Mesothelial cell of epicardium (in vitro differentiated cells): Measurements from ENCODE around the gene APRT. TPM values are rescaled to one million over a fixed set of nuclear protein-coding genes. Genes with fewer than 3 reads are reported as not detected.

Experiments used
- DNase-seq, 2 experiments: peaks; one replicate each; pipeline ENCODE4 v3.0.0; 2021; ENCODE audit warnings: low spot score in 2 of 2; ENCODE audit not compliant: unreplicated experiment in 2 of 2
- H3K27ac Mint-ChIP-seq: 2 replicates; pipeline ENCODE4 v1.8.0; 2021; ENCODE audit warnings: mixed read lengths
- H3K27me3 Mint-ChIP-seq: 2 replicates; pipeline ENCODE4 v1.8.0; 2021; ENCODE audit warnings: low read depth, mixed read lengths
- H3K36me3 Mint-ChIP-seq: 2 replicates; pipeline ENCODE4 v1.8.0; 2021; ENCODE audit warnings: mixed read lengths
- H3K4me1 Mint-ChIP-seq: 2 replicates; pipeline ENCODE4 v1.8.0; 2021; ENCODE audit warnings: mixed read lengths
- H3K4me3 Mint-ChIP-seq: 2 replicates; pipeline ENCODE4 v1.8.0; 2021; ENCODE audit warnings: mild to moderate bottlenecking, moderate library complexity, mixed read lengths
- H3K9me3 Mint-ChIP-seq: 2 replicates; pipeline ENCODE4 v1.8.0; 2021; ENCODE audit warnings: mixed read lengths
- CTCF ChIP-seq: fragments of 200-600 bp; sonication (generic); IDR thresholded peaks from one replicate; pipeline ENCODE4 v1.5.0; 2021; ENCODE audit warnings: antibody characterized with exemption; ENCODE audit not compliant: unreplicated experiment
- total RNA-seq: library from RNA; stranded (reverse); gene quantifications from 3 replicates; pipeline ENCODE4 v1.2.1, GENCODE V29; 2021

APRT gene
- total RNA-seq, 1 donor from 2014 or later = 96.2 TPM

GRCh38 chr16:88780142-88781062 is 31.3 kb downstream of the APRT start:
- DNase-seq = no peak
- no peak for TF ChIP-seq CTCF
- Mint-ChIP-seq H3K27ac (peak overlapping the region; percentile 25), H3K36me3 (no peaks in the 10 kb centered on the region), H3K4me3 (no peak overlapping the region), H3K9me3 (no peaks in the 10 kb centered on the region), H3K27me3 (no peaks in the 10 kb centered on the region), H3K4me1 (peaks cover 39% of the 10 kb centered on the region)

GRCh38 chr16:88779406-88780141 is 32.2 kb downstream of the APRT start:
- H3K9me3 Mint-ChIP-seq = no peaks in the 10 kb centered on the region
- H3K4me1 Mint-ChIP-seq = peaks cover 39% of the 10 kb centered on the region
- no peak overlapping the region for H3K4me3 Mint-ChIP-seq
- peak overlapping the region; percentile 21 for H3K27ac Mint-ChIP-seq
- no peak for DNase-seq
- TF ChIP-seq CTCF = no peak
- H3K27me3 Mint-ChIP-seq = no peaks in the 10 kb centered on the region
- H3K36me3 Mint-ChIP-seq = no peaks in the 10 kb centered on the region

GRCh38 chr16:88778541-88779065 is 33.1 kb downstream of the APRT start:
- Mint-ChIP-seq H3K36me3 (no peaks in the 10 kb centered on the region), H3K27me3 (no peaks in the 10 kb centered on the region), H3K9me3 (no peaks in the 10 kb centered on the region)

GRCh38 chr16:88778271-88778525 is 33.5 kb downstream of the APRT start:
- H3K9me3 Mint-ChIP-seq = no peaks in the 10 kb centered on the region
- DNase-seq = no peak
- no peak overlapping the region for H3K27ac Mint-ChIP-seq
- no peaks in the 10 kb centered on the region for H3K27me3 Mint-ChIP-seq
- TF ChIP-seq CTCF = no peak
- peaks cover 41% of the 10 kb centered on the region for H3K4me1 Mint-ChIP-seq
- H3K36me3 Mint-ChIP-seq = no peaks in the 10 kb centered on the region
- no peak overlapping the region for H3K4me3 Mint-ChIP-seq

More at GRCh38 chr16:88778541-88779065, 33.1 kb downstream of the APRT start:
- Mint-ChIP-seq H3K27ac (no peak overlapping the region), H3K4me3 (no peak overlapping the region), H3K4me1 (peaks cover 43% of the 10 kb centered on the region)
- TF ChIP-seq CTCF = no peak
- no peak for DNase-seq

GRCh38 chr16:88777471-88778270 is 34.1 kb downstream of the APRT start:
- peaks cover 41% of the 10 kb centered on the region for H3K4me1 Mint-ChIP-seq
- no peak overlapping the region for H3K4me3 Mint-ChIP-seq
- no peaks in the 10 kb centered on the region for H3K27me3 Mint-ChIP-seq
- no peaks in the 10 kb centered on the region for H3K36me3 Mint-ChIP-seq
- no peaks in the 10 kb centered on the region for H3K9me3 Mint-ChIP-seq
- no peak overlapping the region for H3K27ac Mint-ChIP-seq
- DNase-seq = no peak
- no peak for TF ChIP-seq CTCF
